ENCODE results near the gene CD53.

DNA sequence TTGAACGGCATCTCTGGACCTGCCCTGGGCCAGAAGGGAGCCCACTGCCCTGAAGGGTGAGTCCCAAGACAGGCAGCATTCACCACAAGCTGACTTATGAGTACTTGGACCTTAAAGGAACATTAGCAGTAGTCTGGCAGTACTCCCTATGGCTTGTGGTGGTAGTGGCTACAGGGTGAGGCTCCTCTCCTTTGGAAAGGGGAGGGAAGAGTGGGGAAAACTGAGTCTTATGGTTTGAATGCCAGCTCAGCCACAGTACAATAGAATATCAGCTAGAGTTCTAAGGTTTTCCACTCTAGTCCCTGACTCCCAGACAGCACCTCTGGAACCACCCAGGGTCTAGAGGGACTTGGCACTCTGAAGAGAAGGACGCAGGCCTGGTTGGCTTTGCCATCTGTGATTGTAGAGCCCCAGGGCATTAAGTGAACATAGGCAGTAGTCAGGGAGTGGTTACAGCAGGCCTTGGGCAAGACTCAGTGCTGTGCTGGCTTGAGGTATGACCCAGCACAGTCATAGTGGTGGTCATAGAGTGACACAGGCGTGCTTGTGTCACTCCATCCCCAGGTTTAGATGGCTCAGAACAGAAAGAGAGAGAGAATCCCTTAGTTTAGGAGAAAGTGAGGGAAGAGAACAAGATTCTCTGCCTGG lies 31.0 kb downstream of the CD53 start:
- TF ChIP-seq, protein P1, sequence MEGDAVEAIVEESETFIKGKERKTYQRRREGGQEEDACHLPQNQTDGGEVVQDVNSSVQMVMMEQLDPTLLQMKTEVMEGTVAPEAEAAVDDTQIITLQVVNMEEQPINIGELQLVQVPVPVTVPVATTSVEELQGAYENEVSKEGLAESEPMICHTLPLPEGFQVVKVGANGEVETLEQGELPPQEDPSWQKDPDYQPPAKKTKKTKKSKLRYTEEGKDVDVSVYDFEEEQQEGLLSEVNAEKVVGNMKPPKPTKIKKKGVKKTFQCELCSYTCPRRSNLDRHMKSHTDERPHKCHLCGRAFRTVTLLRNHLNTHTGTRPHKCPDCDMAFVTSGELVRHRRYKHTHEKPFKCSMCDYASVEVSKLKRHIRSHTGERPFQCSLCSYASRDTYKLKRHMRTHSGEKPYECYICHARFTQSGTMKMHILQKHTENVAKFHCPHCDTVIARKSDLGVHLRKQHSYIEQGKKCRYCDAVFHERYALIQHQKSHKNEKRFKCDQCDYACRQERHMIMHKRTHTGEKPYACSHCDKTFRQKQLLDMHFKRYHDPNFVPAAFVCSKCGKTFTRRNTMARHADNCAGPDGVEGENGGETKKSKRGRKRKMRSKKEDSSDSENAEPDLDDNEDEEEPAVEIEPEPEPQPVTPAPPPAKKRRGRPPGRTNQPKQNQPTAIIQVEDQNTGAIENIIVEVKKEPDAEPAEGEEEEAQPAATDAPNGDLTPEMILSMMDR (IDR thresholded peaks at IDR 0.05; ENCODE audit: low read depth, low read length, poor library complexity, severe bottlenecking): no peak
- no peak for TF ChIP-seq EZH2phosphoT487 (IDR thresholded peaks at IDR 0.05; ENCODE audit: borderline replicate concordance, low read length)

Measured in DOHH2 (cell line).